Inflammatory macrophage treated with lipopolysaccharide for 1 hour (primary cell): ENCODE results near the gene CCDC18.

Experiments used
- DNase-seq, 2 donors: peaks; one replicate each; pipeline ENCODE4 v3.0.0-alpha.2; 2020 to 2022

Gene CCDC18

GRCh38 chr1:93317207-93317606 is 136.7 kb downstream of the CCDC18 start:
- DNase-seq, result peak; percentile 68 to 80

GRCh38 chr1:93317943-93318342 is 137.4 kb downstream of the CCDC18 start:
- no peak for DNase-seq

GRCh38 chr1:93321720-93322119 is 141.2 kb downstream of the CCDC18 start:
- DNase-seq, result no peak

- no peak for DNase-seq
Measured at GRCh38 chr1:93322349-93322748, 141.8 kb downstream of the CCDC18 start.

- no peak for DNase-seq
Measured at GRCh38 chr1:93323185-93323820, 142.8 kb downstream of the CCDC18 start.

- no peak for DNase-seq
Measured at GRCh38 chr1:93324486-93325464, 144.3 kb downstream of the CCDC18 start.
